Upper lobe of left lung (tissue), 4 donors: ENCODE measurements around the gene SP6.
A peak's percentile ranks its signal among the peaks of the same experiment; 100 is the strongest.

ENCODE experiments used
- EP300 ChIP-seq, 4 donors: sonication (generic); formaldehyde crosslinking; IDR thresholded peaks; one replicate each; pipeline ENCODE4 v1.5.1; 2017; ENCODE audit warnings: antibody characterized with exemption in 4 of 4, control low read depth in 2 of 4
- POLR2A ChIP-seq, 4 donors: fragments of 450-650 bp; IDR thresholded peaks; one replicate each; pipeline ENCODE4 v1.5.1; 2016 to 2017; ENCODE audit warnings: antibody characterized with exemption in 4 of 4, mild to moderate bottlenecking in 2 of 4
- POLR2AphosphoS5 ChIP-seq, 2 donors: sonication (generic); formaldehyde crosslinking; IDR thresholded peaks; one replicate each; pipeline ENCODE4 v1.5.1; 2017; ENCODE audit warnings: antibody characterized with exemption in 2 of 2
- TF ChIP-seq, protein P1 (sequence below), 6 experiments: fragments of 450-650 bp in 4 of 6; fragments of 200-600 bp in 2 of 6; sonication (generic) in 2 of 6; IDR thresholded peaks; one replicate each; pipeline ENCODE4 v1.5.1; 2016 to 2019; ENCODE audit warnings: antibody characterized with exemption in 6 of 6

DNA sequence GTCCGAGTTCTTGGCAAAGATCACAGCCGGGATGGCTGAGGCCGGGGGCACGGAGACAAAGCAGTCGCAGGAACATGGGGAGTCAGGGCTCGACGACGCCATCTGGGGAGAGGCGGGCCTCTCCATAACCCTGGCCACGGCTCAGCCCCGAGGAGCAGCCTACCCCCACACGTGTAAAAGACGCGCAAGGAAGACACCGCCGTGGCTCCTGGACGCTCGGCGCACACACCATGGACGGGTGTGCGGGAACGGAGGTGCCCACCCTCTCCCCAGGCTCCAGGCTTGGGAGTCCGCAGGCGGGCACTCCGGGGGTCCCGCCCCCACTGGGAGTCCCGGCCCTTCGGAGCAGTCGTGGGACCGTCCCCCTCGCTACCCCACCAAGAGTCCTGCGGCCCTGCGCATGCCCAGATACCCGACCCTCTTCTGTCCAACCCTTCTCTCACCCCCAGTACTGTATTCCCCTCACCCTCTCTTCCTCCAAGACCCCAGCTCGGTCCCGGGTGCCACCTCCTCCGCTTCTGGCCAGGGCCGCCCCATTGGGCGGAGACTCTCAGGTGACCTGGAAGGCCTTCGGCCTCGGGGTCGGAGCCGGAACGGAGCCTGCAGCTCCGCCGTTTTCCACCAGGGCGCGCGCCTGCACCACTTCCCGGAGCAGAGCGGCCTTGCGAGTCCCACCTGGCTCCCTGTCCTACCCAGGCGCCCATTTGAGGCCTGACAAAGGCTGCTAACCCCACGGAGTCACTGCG lies 10.0 kb downstream of the SP6 start, which contains the start of gene SCRN2:
- peak in 1 of 4 donors; percentile 49 for TF ChIP-seq POLR2A (IDR thresholded peaks at IDR 0.05)
- no peak for TF ChIP-seq EP300 (IDR thresholded peaks at IDR 0.05)
- TF ChIP-seq, protein P1, sequence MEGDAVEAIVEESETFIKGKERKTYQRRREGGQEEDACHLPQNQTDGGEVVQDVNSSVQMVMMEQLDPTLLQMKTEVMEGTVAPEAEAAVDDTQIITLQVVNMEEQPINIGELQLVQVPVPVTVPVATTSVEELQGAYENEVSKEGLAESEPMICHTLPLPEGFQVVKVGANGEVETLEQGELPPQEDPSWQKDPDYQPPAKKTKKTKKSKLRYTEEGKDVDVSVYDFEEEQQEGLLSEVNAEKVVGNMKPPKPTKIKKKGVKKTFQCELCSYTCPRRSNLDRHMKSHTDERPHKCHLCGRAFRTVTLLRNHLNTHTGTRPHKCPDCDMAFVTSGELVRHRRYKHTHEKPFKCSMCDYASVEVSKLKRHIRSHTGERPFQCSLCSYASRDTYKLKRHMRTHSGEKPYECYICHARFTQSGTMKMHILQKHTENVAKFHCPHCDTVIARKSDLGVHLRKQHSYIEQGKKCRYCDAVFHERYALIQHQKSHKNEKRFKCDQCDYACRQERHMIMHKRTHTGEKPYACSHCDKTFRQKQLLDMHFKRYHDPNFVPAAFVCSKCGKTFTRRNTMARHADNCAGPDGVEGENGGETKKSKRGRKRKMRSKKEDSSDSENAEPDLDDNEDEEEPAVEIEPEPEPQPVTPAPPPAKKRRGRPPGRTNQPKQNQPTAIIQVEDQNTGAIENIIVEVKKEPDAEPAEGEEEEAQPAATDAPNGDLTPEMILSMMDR (IDR thresholded peaks at IDR 0.05) = peak; percentile 98 to 99 (median 99)
- peak in 1 of 2 donors; percentile 30 for TF ChIP-seq POLR2AphosphoS5 (IDR thresholded peaks at IDR 0.05)
